Measurements from ENCODE around the gene AHNAK.
"Not testable (repeated sequence)": the region's sequence is repeated elsewhere in the genome, so short reads cannot be mapped to it uniquely, and the experiment has no call there.

AHNAK gene

DNA sequence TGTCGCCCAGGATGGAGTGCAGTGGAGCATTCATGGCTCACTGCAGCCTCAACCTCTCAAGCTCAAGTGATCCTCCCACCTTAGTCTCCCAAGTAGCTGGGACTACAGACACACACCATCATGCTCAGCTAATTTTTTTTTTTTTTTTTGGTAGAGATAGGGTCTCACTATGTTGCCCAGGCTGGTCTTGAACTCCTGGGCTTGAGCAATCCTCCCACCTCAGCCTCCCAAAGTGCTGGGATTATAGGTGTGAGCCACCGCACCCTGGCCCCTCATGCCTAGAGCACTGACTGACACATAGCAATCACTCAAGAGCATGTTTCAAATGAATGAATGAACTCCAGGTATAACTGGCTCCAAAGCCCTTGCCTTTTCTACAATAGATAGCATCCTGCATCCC lies 3.9 kb upstream of the AHNAK start:
- DNase-seq (ENCODE audit: low read depth, low spot score), result not testable (repeated sequence)

DNA sequence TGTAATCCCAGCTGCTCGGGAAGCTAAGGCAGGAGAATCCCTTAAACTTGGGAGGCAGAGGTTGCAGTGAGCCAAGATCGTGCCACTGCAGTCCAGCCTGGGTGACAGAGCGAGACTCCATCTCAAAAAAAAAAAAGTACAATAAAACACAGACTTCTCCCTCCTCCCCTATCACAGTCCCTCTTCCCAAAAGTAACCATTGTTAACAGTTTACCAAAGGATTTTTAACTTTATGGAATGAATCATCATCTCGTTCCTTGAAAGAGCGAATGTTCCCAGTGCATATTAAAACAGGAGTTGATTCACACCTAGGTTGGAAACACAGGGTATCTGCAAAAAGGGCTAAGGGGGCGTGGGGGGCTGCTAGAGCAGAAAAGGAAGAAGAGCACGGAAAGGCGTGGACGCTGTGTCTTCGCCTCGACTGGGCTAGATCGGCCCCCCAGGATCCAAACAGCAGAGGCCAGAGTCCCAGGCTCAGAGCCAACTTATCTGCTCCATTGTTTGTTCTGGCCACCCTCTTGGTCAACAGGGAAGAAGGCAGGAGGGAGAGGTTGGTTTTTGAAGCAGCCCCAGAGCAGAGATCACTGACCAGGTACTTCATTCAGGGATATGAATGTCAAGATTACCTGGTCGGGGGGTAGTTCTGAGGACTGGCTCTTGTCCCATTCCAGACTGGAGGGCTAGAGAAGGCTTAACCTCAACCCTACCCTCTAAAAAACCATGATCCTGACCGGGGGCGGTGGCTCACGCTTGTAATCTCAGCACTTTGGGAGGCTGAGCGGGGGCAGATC lies 2.1 kb upstream of the AHNAK start:
- no peak for DNase-seq (ENCODE audit: low read depth, low spot score)

DNA sequence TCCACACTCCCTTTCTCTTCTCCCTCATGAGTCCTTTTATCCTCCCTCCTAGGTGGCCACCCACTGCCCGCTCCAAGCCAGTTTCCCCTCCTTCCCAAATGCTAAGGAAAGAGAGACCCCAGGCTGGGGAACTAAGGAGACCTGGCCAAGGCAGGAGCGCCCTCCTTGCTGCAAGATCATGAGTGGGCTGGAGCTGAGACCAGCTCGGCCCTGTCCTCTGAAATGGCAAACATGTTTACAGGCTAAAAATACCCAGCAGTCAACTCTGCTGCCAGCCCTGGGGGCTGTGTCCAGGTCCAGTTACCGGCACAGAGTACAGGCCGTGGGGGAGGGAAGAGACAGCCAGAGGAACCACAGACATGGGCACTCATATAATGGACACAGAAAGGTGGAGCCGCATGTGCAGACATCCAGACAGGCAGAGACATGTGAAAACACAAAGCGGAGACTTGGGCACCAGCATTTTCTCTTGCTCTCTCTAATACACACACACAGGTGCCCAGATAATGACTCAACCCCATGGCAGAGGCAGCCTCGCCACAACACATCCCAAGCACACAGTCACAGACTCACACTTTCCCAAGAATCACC lies 1.2 kb upstream of the AHNAK start:
- DNase-seq (ENCODE audit: low read depth, low spot score), result no peak

DNA sequence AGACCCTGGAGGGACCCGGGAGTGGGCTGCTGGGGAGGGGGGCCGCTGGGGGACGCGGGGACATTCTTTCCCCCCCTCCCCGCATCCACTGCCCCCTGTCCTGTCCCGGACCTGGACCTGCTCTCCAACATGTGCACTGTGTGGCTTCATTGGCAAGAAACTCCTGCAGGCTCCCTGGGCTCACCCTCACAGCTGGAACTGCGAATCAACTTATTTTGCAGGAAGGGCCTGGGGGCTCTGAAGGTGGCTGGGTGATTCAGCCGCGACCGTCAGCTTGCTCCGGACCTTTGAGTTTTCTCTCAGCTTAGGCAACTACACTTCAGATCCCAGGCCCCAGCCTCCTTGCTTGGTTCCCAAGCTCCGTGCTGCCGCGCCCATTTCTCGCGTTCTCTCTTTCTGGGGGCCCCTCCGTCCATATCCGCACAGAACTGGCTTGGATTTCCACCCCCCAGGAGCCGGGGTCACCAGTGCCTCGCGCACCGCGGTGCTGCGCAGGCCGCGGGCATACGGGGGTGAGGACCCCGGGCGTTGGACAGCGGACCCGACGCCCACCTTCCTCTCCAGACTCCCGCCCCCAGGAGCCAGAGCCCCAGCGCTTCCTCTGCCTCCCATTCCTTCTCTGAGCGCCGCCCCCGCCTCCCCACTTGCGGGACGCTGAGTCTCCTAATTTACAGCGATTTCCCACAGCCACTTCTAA lies 471 bp upstream of the AHNAK start:
- no peak for DNase-seq (ENCODE audit: low read depth, low spot score)

DNA sequence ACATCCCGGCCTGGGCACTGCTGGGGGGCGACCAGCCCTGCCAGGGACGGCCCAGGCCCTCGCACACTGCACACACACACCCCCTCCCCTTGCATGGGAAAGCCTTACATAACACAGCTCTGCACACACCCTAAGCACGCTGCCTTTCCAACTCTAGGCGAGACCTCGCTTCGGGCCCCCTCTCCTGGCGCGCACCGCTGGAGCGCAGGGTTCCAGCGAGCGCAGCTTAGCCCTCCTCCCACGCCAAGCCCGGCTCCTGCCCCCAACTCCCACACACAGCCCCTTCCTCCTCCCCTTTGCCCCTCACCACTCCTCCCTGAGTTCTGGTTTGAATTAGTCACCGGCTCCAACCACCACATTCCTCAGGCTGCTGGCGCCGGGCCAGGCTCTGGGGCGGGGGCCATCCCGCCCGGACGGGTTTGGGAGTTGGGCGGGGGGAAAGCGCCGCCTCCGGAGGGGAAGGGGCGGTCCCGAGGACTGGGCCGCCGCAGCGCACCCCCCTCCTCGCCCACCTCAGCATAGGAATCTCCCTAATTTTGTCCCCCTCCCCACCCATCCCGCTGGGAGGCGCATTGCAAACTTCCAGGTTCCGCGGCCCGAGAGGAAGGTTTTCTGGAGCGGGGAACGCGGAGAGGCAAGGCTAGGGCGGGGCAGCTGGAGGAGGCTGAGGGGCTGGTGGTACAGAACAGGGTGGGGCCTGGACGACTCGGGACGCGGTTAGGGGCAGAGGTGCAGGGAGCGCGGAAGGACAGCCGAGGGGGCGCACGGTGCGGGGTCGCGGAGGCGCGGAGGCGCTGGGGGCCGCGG lies 966 bp downstream of the AHNAK start:
- DNase-seq (ENCODE audit: low read depth, low spot score), result no peak

DNA sequence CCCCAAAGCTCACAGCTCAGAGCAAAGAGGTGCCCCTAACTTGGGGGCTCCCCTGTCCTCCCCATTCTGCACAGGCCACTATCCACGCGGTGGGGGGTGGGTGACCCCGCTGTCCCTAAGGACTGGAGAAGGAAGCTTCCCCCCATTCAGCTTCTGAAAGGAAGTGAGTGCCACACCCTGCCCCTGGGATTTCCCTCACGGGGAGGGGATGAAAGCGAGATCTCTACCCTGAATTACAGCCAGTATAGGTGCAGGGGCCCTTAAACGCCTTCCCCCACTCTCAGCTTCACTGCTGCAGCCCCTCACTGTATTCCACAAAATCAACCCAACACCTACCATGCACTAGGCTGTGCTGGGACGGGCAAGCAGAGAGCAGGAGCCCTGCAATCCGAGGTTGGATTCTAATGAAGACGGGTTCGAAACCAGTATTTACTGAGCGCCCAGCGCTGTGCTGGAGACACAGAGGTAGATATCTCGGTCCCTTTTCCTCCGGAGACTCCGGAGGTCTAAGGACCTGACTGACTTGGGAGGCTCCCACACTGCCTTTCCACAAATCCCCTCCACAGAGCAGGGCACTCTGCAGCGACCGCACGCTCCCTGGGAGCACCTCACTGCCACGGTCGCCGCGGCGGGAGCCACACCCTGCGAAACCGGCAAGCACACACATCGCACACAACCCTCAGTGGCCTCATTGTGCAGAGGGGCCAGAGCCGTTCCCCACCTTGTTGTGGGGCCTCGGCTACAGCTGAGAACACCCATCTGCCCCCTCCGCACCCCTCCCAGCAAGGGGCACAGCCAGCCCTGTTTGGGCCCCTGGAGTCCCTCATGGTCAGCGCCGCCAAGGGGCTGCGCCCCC lies 1.8 kb downstream of the AHNAK start:
- DNase-seq (ENCODE audit: low read depth, low spot score), result no peak

DNA sequence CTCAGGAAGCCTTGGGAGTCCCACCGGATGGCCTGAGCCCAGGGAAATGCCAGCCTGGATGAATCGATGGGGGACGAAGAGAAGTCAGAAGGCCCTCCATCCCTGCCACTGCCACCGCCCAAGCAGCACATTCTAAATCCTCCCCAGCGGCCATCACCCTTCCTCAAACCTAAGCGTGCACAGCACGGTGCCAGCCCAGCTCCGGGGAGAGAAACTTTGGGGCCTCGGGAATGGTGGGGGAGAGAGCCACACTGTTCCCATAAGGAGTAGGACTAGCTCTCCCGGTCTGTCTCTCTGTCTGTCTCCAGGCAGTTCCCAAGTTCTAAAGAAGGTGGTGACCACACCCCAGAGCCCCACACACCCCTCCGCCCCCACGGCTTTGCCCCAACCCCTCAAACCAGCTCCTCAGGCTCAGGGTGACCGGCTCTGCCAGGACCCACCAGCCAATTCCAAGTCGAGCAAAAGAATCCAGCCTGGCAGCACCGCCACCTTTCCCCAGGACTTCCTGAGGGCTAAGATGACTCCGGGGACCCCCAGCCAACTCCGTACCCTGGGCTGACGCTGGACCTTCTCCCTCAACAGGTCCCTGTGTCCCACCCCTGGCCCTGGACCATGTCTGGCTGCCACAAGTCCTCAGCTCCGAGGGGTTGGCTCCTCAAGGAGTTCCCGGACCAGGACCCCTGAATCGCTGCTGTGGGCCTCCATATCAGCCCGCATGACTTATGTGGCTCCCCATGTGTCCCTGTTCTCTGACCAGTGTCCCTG lies 2.7 kb downstream of the AHNAK start:
- no peak for DNase-seq (ENCODE audit: low read depth, low spot score)

DNA sequence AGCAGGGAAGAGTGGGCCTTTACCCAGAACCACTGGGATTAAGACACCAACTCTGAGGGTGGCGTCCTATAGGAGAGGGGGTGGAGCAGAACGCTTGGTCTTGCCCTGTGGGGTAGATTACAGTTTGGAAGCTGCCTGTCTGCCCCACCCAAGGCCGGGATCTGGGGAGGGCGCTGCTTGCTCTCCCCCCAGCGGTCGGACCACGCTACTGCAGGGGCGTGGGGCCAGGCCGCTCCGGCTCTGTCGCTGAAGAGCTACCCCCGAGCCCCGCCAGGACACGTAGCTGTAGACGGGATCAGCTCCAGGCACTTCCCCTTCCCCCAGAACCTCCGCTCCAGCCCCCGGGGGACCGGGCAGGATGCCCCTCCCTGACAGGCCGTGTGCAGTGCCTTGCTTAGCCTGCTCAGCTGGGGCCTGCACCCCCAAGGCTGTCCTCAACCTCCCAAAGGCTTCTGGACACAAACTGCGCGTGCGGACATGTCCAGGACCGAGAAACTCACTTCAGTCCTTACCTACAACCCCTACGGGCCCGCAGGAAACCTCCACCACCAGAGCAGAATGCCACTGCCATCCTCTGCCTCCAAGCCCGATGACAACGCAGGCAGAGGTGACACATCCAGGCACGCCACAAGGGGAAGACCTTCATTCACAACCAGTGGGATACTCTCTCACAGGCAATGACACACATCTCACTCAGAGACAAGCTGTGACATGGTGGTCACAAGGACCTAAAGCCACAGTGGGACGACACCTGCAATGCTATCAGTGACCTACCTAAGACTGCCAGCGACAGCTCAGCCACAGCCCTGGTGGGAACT lies 3.6 kb downstream of the AHNAK start:
- DNase-seq (ENCODE audit: low read depth, low spot score), result no peak

DNA sequence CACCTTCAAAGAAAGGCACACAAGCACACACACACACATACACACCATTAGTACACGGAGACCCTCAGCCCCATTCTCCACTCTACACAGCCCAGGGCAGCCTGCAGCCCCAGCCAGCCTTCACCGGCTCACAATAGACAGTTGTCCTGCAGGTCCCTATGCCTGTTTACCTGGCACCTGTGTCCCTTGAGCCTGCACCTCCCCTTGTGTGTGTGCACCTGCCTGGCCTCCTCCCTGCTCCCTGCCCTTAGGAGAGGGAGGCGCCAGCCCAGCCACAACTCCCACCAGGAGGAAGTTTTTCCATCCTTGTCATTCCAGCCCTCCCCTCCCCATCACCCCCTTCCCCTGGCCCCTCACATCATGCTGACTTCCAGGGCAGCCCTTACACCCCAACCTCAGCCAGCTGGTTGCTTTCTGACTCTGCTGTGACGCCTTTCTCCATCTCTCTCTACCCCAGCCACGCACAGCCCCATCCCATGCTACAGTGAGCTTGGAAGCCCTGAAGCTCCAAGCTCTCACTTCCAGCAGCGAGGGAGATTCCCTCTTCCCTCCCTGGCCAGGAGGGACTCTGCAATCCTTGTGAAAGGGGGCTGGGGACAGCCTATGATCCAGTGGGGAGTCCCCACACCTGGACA lies 4.4 kb downstream of the AHNAK start:
- DNase-seq (ENCODE audit: low read depth, low spot score), result no peak

DNA sequence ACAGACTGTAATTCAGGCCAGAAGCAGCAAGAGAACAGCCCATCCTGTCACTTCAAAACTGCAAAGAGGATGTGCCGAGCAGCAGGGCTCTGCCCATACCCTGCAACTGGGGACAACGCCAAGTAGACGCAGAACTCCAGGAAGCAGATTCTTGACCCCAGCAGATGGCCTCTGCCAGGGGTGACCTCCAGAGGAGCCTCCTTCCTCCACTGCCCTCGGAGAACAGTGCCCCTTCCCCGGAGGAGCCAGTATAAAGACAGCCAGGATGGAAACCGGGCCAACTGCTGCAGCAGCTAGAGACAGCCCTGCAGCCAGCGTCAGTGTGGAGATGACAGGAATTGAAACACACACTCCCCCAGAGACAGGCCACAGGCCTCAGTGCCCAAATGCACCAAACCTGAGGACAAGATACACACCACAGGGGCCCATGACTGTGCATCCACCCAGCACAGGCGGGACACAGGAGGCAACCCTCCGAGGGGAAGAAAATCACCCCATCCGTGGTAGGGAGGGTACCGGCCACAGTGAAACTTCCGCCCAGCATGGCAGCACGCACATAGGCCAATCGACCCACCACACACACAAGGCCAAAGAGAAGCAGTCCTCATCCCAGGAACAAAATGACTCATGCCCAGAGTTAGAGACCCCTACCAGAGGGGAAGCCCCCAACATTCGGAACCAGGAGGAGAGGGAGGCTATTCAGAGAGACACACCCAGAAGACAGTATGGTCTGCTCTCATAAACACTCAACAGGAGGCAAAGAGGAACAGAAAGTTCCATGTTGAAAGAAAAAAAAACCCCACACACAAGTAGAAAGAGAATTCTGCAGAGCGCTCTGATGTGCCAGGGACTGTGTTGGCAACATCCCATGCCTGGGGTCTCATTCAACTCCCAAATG lies 5.6 kb downstream of the AHNAK start:
- no peak for DNase-seq (ENCODE audit: low read depth, low spot score)

DNA sequence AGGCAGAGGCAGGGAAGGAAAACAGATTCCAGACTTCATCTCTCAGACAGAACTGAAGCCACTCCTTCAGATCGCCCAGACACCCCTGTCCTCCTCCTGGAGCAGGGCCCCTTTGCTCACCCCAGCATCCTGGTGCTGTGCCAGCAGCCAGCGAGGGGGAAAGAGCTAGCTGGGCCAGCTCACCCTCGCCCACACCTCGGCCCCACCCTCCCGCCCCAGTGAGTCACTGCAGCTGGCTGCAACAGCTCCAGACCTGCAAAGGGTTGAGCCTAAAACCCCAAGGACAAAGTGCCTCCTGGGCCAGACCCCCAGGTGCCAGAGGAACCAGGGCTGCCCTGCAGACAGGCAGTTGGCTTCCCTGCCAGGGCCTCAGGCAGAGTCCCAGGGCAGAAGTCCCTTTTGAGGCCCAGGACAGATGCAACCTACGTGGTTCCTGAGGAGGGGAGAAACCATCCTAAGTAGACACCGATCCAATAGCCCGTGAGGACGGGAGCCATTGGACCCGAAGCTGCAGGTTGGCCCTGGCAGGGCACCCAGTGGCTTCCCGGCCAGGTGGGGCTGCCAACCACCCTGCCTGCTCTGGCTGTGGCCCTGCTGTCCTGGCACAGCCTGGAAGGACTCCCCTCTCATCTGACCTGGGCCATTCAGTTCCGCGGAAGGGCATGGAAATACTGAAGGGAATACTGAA lies 7.2 kb downstream of the AHNAK start:
- DNase-seq (ENCODE audit: low read depth, low spot score), result no peak

DNA sequence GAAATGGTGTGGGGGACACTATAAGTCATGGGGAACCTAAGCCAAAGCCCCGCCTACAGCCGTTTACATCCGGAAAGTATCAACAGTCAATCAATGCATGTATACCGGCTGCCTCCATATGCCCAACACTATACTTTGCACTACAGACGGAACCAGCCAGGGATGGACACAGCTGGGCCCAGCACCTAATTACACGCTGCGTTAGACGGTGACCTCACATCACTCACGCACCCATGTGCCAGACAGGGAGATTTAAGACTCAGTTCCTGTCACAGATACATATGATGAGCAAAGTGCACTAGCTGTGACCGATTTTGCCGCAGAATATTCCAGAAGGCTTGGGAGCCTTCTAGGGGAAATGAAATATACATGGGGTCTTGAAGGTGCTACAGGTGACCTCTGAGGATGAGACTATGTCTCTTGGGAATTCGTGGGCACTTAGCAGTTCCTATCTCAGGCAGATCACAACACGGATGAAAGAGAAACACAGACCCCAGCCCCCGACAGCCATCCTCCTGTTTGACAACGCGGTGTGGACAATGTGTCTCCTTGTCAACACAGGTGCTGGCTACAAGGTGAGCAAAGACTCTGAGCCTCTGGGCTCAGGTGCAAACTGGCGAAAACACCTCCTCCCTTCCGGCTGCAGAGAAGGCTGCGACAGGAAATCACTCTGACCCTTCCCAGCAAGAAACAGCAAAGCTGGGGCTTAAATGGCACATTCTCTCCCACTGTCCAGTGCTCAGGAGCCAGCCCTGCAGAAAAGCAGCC lies 8.0 kb downstream of the AHNAK start:
- no peak for DNase-seq (ENCODE audit: low read depth, low spot score)

DNA sequence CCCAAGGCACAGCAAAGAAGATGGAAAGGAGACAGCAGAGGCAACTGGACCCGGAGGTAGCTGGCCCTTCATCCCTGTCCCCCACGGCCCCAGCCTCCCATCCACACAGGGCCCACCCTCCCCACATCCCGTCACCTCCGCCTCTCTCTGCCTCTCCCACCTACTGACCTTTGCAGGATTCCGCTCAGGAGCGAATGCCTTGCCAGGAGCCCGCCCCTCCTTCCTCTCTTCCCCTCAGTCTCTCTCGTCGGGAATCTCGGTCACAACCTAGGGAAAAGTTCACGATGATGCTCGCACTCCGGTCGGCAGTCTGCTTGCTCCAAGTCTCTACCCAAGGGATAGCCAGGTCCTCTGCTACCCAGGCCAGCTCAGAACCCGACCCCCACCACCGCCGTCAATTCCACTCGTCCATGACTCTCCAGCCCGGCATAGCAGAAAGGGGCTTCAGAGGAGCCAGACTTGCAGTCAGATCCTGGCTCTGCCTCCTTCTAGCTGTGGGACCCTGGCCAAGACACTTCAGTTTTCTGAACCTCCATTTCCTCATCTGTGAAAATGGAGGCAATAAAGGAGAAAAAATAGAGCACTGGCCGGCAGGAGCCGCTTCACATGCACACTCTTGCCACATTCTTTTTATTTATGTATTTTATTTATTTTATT lies 10.2 kb downstream of the AHNAK start:
- DNase-seq (ENCODE audit: low read depth, low spot score), result no peak

DNA sequence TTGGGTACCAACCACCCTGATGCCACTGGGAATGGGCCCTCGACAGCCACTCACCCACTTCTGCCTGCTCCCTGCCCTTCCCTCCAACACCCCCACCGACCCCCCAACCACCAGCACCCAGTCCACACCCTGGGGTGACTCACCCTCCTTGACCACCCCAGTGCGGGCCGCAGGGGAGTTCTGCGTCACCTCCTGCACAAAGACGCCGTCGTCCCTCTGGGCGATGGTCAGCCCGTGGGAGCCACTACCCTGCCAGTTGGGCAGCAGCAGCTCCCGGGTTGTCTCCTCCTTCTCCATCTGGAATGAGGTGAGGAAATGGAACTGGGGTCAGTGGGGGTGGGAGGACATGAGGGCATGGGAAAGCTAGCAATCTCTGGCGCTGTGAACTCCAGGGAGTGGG lies 10.8 kb downstream of the AHNAK start:
- DNase-seq (ENCODE audit: low read depth, low spot score), result no peak

DNA sequence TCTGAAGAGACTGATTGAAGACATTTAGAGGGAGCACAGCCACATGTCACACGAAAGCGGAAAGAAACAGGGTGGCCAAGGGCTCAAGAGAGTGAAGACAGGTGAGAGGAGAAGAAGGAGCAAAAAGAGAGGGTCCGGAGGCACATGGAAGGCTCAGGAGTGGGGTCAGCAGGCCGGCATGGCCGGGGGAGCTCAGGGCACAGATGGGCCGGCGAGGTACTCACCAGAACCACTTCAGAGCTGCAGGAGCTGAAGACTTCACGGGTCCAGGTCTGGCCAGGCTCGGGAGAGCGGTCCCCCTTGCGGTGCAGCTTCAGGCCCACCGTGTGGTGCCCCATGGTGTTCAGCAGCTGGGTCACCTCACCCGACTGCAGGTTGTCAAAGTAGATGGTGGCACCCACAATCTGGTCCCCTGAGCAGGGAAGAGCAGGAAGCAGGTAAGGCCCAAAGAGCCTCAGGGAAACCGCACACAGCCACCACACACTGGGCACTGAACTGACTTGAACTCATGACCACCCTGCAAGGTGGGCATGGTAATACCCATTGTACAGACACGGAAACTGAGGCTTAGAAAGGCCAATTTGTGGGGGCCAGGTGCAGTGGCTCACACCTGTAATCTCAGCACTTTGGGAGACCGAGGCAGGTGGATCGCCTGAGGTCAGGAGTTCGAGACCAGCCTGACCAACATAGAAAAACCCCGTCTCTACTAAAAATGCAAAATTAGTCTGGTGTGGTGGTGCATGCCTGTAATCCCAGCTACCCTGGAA lies 11.6 kb downstream of the AHNAK start:
- DNase-seq (ENCODE audit: low read depth, low spot score), result no peak

All from activated CD4-positive, CD25-positive, alpha-beta regulatory T cell treated with anti-CD3 and anti-CD28 coated beads, Interleukin-2, amount 50 U/mL, for 16 hours (primary cell).